Suprapubic skin (tissue), 3 donors: ENCODE measurements around the gene GRK4.

Experiments used
- POLR2AphosphoS5 ChIP-seq, 3 donors: sonication (generic); formaldehyde crosslinking; IDR thresholded peaks; one replicate each; pipeline ENCODE4 v1.6.1; 2017; ENCODE audit warnings: antibody characterized with exemption in 3 of 3
- TF ChIP-seq, protein P1 (sequence below), 2 donors: fragments of 200-600 bp in 1 of 2; fragments of 450-650 bp in 1 of 2; sonication (generic) in 1 of 2; IDR thresholded peaks; one replicate each; pipeline ENCODE4 v1.5.1; 2016 to 2019; ENCODE audit warnings: antibody characterized with exemption in 2 of 2, mild to moderate bottlenecking in 1 of 2, moderate library complexity in 1 of 2

DNA sequence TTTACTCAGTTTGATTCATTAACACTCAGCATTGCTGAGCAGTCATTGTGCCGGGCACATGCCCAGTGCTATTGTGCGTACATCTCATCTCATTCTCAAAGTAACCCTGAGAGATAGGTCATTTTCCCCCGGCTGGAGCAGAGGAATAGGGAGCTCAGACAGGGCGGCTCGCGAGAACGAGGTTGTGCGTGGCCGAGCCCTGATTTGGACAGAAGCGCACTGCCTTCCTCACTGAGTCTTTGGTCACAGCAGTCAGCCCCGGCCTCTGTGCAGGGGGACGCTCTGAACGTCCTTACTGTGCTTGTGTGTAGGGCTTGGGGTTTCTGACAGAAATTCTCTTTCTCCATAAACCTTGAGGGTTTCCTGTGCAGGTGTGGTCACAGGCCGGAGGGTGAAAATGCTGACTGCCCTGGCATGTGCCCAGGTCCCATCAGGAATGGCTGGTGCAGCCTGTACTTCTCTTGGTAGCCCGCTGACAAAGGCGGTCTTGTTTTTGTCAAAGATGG, 39.6 kb upstream of the GRK4 start:
- TF ChIP-seq, protein P1, sequence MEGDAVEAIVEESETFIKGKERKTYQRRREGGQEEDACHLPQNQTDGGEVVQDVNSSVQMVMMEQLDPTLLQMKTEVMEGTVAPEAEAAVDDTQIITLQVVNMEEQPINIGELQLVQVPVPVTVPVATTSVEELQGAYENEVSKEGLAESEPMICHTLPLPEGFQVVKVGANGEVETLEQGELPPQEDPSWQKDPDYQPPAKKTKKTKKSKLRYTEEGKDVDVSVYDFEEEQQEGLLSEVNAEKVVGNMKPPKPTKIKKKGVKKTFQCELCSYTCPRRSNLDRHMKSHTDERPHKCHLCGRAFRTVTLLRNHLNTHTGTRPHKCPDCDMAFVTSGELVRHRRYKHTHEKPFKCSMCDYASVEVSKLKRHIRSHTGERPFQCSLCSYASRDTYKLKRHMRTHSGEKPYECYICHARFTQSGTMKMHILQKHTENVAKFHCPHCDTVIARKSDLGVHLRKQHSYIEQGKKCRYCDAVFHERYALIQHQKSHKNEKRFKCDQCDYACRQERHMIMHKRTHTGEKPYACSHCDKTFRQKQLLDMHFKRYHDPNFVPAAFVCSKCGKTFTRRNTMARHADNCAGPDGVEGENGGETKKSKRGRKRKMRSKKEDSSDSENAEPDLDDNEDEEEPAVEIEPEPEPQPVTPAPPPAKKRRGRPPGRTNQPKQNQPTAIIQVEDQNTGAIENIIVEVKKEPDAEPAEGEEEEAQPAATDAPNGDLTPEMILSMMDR (IDR thresholded peaks at IDR 0.05), result no peak
- TF ChIP-seq POLR2AphosphoS5 (IDR thresholded peaks at IDR 0.05), result no peak
